Neutrophil (primary cell): ENCODE measurements around the gene TNIK.
"Not testable (repeated sequence)": the region's sequence is repeated elsewhere in the genome, so short reads cannot be mapped to it uniquely, and the experiment has no call there.

ENCODE experiments used
- H3K27ac ChIP-seq: fragments of 200-600 bp; sonication (generic); 2 replicates; pipeline ENCODE4 v1.5.1; 2016; ENCODE audit warnings: mild to moderate bottlenecking, moderate library complexity
- H3K27me3 ChIP-seq: fragments of 200-600 bp; sonication (generic); 2 replicates; pipeline ENCODE4 v1.6.0; 2016; ENCODE audit warnings: mild to moderate bottlenecking
- H3K36me3 ChIP-seq: fragments of 200-600 bp; sonication (generic); 2 replicates; pipeline ENCODE4 v1.5.1; 2017
- H3K4me1 ChIP-seq, 2 experiments: fragments of 200-600 bp in 1 of 2; sonication (generic) in 1 of 2; 1 replicate in 1 of 2; 2 replicates in 1 of 2; pipeline versions ENCODE4 v1.5.1 to v1.6.1; 2013 to 2016; ENCODE audit warnings: low read depth in 1 of 2, low read length in 1 of 2, mild to moderate bottlenecking in 1 of 2, moderate library complexity in 1 of 2; ENCODE audit not compliant: control insufficient read depth in 1 of 2, insufficient read depth in 1 of 2
- H3K4me3 ChIP-seq, 2 experiments: fragments of 200-600 bp in 1 of 2; sonication (generic) in 1 of 2; 1 replicate in 1 of 2; 2 replicates in 1 of 2; pipeline ENCODE4 v1.5.1; 2013 to 2016; ENCODE audit warnings: low read depth in 1 of 2, low read length in 1 of 2, mild to moderate bottlenecking in 1 of 2, moderate library complexity in 1 of 2
- H3K9me3 ChIP-seq: fragments of 200-600 bp; sonication (generic); 2 replicates; pipeline ENCODE4 v1.5.1; 2016
- TF ChIP-seq, protein P1 (sequence below): fragments of 200-600 bp; sonication (generic); IDR thresholded peaks from 2 replicates; pipeline ENCODE4 v1.5.1; 2016; ENCODE audit warnings: antibody characterized with exemption

The TNIK gene

DNA sequence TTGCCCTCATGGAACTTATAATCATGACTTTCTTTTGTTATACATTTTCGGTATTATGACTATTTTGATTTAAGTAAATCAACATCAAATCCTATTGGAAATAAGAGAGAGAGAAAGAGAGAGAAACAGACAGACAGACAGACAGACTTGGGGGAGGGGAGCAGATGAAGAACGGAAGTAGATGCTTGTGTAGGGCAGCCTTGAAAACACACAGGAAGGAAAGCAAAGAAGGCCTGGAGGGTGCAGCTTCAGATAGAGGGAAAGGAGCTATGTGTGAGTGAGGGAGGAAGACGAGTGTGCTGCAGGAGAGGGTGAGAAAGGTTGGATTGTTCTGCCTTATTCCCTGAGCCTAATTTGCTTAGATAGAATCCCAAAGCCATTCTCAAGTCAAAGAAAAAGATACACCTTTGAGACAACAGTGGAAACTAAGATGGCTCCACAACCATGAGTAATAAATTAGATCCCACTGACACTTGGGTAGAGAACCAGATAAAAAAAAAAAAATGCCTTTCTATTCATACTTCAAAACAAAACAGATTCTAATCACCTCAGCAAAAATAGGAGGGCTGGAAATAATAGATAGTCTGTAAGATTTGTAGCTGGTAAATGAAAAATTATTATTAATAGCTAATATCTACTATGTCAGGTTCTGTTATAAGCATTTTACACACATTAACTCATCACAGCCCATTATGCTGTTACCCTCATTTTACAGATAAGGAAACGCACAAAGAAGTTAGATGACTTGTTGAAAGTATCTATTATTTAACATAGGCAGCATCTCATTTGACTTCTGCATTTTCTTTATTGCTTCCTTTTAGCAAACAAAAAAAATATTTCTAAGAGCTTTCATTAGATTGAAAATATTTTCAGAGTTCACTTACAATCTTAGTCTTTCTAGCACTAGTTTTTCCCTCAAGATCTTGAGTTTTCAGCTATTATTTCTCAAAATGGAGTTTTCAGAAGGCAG, 214.1 kb downstream of the TNIK start:
- Histone ChIP-seq H3K4me3 (no peak overlapping the region), H3K36me3 (no peaks in the 10 kb centered on the region), H3K27me3 (no peaks in the 10 kb centered on the region), H3K4me1 (no peaks in the 10 kb centered on the region), H3K27ac (no peak overlapping the region), H3K9me3 (no peaks in the 10 kb centered on the region)
- TF ChIP-seq, protein P1, sequence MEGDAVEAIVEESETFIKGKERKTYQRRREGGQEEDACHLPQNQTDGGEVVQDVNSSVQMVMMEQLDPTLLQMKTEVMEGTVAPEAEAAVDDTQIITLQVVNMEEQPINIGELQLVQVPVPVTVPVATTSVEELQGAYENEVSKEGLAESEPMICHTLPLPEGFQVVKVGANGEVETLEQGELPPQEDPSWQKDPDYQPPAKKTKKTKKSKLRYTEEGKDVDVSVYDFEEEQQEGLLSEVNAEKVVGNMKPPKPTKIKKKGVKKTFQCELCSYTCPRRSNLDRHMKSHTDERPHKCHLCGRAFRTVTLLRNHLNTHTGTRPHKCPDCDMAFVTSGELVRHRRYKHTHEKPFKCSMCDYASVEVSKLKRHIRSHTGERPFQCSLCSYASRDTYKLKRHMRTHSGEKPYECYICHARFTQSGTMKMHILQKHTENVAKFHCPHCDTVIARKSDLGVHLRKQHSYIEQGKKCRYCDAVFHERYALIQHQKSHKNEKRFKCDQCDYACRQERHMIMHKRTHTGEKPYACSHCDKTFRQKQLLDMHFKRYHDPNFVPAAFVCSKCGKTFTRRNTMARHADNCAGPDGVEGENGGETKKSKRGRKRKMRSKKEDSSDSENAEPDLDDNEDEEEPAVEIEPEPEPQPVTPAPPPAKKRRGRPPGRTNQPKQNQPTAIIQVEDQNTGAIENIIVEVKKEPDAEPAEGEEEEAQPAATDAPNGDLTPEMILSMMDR = no peak

DNA sequence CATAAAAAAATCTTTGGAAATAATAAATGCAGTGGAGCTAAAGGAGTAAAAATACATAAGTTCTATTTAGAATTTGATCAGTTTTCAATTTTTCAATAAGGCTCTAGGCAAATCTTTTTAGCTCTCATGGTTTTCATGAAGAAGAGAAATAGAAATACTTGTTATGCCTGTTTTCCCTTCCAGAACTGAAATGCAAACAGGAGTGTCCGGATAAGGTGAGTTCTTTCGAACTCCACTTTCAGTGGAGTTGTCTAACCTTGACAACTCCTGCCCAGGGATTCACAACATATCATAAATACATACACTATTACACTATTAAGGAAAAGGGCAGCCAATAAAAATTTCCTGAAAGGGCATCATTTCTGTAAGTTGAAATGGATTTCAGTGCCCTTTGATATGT, 217.3 kb downstream of the TNIK start:
- H3K9me3 ChIP-seq = no peaks in the 10 kb centered on the region
- no peak overlapping the region for H3K4me3 ChIP-seq
- no peak overlapping the region for H3K27ac ChIP-seq
- no peaks in the 10 kb centered on the region for H3K36me3 ChIP-seq
- no peaks in the 10 kb centered on the region for H3K4me1 ChIP-seq
- no peaks in the 10 kb centered on the region for H3K27me3 ChIP-seq
- TF ChIP-seq, protein P1 = no peak

DNA sequence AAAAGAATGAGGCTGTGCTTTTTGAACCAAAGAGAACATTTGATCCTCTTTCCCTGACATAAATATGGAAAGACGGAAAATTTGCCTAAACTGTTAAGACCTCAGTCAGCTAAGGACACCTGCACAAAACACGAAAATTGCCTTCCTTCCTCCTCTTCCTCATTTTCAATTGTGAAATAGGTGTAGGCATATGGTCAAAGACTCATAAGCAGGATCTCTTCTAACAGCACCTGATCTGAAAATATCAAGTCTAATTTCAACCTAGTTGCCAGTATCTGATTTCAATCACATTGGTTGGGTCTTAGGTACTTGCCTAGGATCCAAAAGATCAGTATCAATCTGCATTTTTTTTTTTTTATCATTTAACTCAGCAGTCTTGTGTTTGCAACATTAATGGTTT, 218.0 kb downstream of the TNIK start:
- no peaks in the 10 kb centered on the region for H3K9me3 ChIP-seq
- TF ChIP-seq, protein P1 = no peak
- H3K27ac ChIP-seq = no peak overlapping the region
- no peaks in the 10 kb centered on the region for H3K4me1 ChIP-seq
- no peaks in the 10 kb centered on the region for H3K36me3 ChIP-seq
- no peaks in the 10 kb centered on the region for H3K27me3 ChIP-seq
- no peak overlapping the region for H3K4me3 ChIP-seq

GRCh38 chr3:171241655-171242054, 218.6 kb downstream of the TNIK start:
- H3K27ac ChIP-seq, H3K4me1 ChIP-seq, H3K4me3 ChIP-seq, H3K9me3 ChIP-seq, H3K36me3 ChIP-seq, H3K27me3 ChIP-seq: not testable (repeated sequence)

DNA sequence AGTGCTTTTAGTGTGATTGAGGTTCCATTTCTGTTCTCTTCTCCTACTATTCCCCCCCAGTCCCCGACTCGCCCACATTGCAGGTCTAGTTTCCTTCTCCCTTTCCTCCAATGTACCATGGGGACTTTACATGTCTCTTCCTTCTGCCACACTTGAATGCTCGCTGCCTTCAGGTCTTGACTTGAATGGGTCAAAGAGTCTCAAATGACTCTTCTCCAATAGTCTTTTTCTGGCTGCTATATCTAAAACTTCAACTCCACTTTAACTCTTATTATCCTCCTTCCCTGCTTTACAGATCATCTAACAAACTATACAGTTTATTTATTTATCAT, 219.7 kb downstream of the TNIK start:
- Histone ChIP-seq H3K27me3 (no peaks in the 10 kb centered on the region), H3K9me3 (no peaks in the 10 kb centered on the region), H3K4me3 (no peak overlapping the region), H3K27ac (no peak overlapping the region), H3K4me1 (no peaks in the 10 kb centered on the region), H3K36me3 (no peaks in the 10 kb centered on the region)
- TF ChIP-seq, protein P1 = no peak

GRCh38 chr3:171239757-171240503, 220.3 kb downstream of the TNIK start:
- TF ChIP-seq, protein P1 = no peak

More at GRCh38 chr3:171239757-171240503, 220.3 kb downstream of the TNIK start:
- Histone ChIP-seq H3K4me1 (no peaks in the 10 kb centered on the region), H3K9me3 (no peaks in the 10 kb centered on the region), H3K27ac (no peak overlapping the region), H3K27me3 (no peaks in the 10 kb centered on the region), H3K36me3 (no peaks in the 10 kb centered on the region), H3K4me3 (no peak overlapping the region)
